ENCODE data around the gene ATG16L2.
"Not testable (repeated sequence)": the region's sequence is repeated elsewhere in the genome, so short reads cannot be mapped to it uniquely, and the experiment has no call there.

ATG16L2 gene

DNA sequence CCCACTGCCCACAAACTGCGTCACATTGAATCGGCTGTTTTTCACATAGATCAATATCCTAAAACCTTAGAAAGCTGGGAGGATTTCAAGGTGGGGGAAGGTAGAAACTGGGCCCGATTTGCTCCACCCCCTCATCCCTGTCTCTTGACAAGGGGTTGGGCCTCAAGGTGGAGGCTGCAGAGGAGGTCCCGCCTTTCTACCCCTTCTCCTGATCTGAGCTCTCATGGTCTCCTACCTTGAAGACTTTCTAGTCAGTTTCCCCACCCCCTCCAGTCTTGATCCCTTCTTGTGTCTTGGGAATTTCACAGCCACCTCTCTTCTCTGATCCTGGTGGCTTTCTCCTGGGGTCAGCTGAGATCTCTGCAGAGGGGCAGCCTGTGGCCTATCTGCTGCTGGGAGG is 15.8 kb upstream of the ATG16L2 start:
- DNase-seq: no peak
- no peaks in the 10 kb centered on the region for H3K4me1 ChIP-seq
- TF ChIP-seq, protein P1, sequence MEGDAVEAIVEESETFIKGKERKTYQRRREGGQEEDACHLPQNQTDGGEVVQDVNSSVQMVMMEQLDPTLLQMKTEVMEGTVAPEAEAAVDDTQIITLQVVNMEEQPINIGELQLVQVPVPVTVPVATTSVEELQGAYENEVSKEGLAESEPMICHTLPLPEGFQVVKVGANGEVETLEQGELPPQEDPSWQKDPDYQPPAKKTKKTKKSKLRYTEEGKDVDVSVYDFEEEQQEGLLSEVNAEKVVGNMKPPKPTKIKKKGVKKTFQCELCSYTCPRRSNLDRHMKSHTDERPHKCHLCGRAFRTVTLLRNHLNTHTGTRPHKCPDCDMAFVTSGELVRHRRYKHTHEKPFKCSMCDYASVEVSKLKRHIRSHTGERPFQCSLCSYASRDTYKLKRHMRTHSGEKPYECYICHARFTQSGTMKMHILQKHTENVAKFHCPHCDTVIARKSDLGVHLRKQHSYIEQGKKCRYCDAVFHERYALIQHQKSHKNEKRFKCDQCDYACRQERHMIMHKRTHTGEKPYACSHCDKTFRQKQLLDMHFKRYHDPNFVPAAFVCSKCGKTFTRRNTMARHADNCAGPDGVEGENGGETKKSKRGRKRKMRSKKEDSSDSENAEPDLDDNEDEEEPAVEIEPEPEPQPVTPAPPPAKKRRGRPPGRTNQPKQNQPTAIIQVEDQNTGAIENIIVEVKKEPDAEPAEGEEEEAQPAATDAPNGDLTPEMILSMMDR (IDR thresholded peaks at IDR 0.05; ENCODE audit: low read depth, low read length): no peak

DNA sequence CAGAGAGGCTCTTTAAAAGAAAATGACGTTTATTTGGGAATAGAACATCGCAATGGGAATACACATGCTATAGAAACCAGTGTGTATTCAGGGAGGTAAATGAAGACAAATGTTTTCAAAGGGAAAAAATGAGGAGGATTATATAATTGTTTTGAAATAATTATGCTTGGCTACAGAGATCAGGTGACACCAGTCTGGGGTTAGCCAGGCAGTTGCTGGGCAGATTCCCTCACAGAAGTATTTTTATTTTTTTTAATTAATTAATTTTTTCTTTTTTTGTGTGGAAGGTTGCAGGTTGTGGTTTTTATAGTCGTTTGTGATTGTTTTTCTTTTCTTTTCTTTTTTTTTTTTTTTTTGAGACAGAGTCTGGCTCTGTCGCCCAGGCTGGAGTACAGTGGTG is 14.8 kb upstream of the ATG16L2 start:
- no peak for DNase-seq
- Histone ChIP-seq H3K4me1 (no peaks in the 10 kb centered on the region), H3K36me3 (no peaks in the 10 kb centered on the region), H3K4me3 (ENCODE audit: low read depth, low read length) (no peak overlapping the region), H3K27me3 (no peaks in the 10 kb centered on the region), H3K9me3 (no peaks in the 10 kb centered on the region)
- TF ChIP-seq, protein P1 (IDR thresholded peaks at IDR 0.05; ENCODE audit: low read depth, low read length): no peak

More for the DNA sequence above, 15.8 kb upstream of the ATG16L2 start:
- Histone ChIP-seq H3K4me3 (ENCODE audit: low read depth, low read length) (no peak overlapping the region), H3K36me3 (no peaks in the 10 kb centered on the region), H3K9me3 (no peaks in the 10 kb centered on the region), H3K27me3 (no peaks in the 10 kb centered on the region)

DNA sequence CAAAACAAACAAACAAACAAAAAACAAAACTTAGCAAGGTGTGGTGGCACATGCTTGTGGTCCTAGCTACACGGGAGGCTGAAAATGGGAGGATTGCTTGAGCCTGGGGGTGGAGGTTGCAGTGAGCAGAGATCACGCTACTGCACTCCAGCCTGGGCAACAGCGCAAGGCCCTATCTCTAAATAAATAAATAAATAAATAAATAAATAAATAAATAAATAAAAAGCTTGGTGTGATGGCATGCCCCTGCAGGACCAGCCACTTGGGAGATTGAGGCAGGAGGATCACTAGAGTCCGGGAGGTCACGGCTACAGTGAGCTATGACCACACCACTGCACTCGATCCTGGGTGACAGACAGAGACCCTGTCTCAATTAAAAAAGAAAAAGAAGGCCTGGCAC is 11.4 kb upstream of the ATG16L2 start:
- Histone ChIP-seq H3K4me1 (no peaks in the 10 kb centered on the region), H3K27me3 (no peaks in the 10 kb centered on the region), H3K36me3 (no peaks in the 10 kb centered on the region), H3K4me3 (ENCODE audit: low read depth, low read length) (no peak overlapping the region), H3K9me3 (no peaks in the 10 kb centered on the region)
- TF ChIP-seq, protein P1 (IDR thresholded peaks at IDR 0.05; ENCODE audit: low read depth, low read length): no peak
- no peak for DNase-seq

DNA sequence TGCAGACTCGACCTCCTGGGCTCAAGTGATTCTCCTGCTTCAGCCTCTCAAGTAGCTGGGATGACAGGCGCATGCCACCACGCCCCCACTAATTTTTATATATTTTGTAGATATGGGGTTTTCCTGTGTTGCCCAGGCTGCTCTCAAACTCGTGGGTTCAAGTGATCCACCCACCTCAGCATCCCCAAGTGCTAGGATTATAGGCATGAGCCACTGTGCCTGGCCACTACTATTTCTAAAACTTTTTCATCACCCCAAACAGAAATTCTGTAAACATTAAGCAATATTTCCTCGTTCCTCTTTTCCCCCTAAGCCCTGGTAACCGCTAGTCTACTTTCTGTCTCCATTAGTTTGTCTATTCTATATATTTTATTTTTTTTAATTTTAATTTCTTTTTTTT is 9.0 kb upstream of the ATG16L2 start:
- DNase-seq: no peak

DNA sequence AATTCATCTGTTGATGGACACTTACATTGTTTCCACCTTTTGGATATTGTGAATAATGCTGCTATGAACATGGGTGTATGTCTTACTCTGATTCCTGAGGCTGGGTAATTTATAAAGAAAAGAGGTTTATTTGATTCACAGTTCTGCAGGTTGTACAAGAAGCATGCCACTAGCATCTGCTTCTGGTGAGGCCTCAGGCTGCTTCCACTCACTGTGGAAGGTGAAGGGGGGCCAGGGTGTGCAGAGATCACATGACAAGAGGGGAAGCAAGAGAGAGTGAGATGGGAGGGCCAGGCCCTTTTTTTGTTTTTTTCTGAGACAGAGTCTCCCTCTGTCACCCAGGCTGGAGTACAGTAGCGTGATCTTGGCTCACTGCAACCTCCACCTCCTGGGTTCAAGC is 7.8 kb upstream of the ATG16L2 start:
- H3K27me3 ChIP-seq; H3K36me3 ChIP-seq; H3K4me3 ChIP-seq (ENCODE audit: low read depth, low read length); DNase-seq; H3K4me1 ChIP-seq; H3K9me3 ChIP-seq: not testable (repeated sequence)

More for the DNA sequence above, 9.0 kb upstream of the ATG16L2 start:
- Histone ChIP-seq H3K4me1 (no peaks in the 10 kb centered on the region), H3K9me3 (no peaks in the 10 kb centered on the region), H3K4me3 (ENCODE audit: low read depth, low read length) (no peak overlapping the region), H3K27me3 (no peaks in the 10 kb centered on the region), H3K36me3 (no peaks in the 10 kb centered on the region)
- TF ChIP-seq, protein P1 (IDR thresholded peaks at IDR 0.05; ENCODE audit: low read depth, low read length): no peak

DNA sequence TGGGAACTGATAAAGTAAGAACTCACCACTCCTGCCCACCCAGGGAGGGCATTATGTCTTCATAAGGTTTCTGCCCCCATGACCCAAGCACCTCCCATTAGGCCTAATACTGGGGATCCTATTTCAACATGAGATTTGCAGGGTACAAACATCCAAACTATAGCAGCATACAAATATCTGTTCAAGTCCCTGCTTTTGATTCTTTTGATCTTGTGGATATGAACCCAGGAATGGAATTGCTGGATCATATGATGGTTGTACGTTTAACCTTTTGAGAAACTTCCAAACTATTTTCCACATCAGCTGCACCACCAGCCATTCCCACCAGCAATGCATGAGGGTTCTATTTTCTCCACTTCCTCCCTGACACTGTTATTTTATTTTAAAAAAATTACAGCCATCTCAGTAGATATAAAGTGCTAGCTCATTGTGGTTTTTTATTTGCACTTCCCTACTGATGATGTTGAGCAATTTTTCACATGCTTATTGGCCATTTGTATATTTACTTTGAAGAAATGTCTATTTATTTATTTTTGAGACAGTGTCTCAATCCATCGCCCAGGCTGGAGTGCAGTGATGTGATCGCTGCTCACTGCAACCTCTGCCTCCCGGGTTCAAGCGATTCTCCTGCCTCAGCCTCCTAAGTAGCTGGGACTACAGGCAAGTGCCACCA is 7.1 kb upstream of the ATG16L2 start:
- Histone ChIP-seq H3K9me3 (no peaks in the 10 kb centered on the region), H3K27me3 (no peaks in the 10 kb centered on the region), H3K4me1 (no peaks in the 10 kb centered on the region), H3K36me3 (no peaks in the 10 kb centered on the region), H3K4me3 (ENCODE audit: low read depth, low read length) (no peak overlapping the region)
- no peak for DNase-seq
- TF ChIP-seq, protein P1 (IDR thresholded peaks at IDR 0.05; ENCODE audit: low read depth, low read length): no peak
